ENCODE measurements around the gene LSAMP.
"Not testable (repeated sequence)": the region's sequence is repeated elsewhere in the genome, so short reads cannot be mapped to it uniquely, and the experiment has no call there.

The LSAMP gene

GRCh38 chr3:116078561-116078960 lies 366.7 kb downstream of the LSAMP start:
- no peak for TF ChIP-seq CTCF (IDR thresholded peaks at IDR 0.05; ENCODE audit: insufficient read depth, low read depth, low read length, missing control alignments)

GRCh38 chr3:116077557-116077956 lies 367.7 kb downstream of the LSAMP start:
- no peak for DNase-seq (ENCODE audit: low read depth)
- no peak overlapping the region for H3K4me3 ChIP-seq (ENCODE audit: low read depth, low read length)
- TF ChIP-seq CTCF (IDR thresholded peaks at IDR 0.05; ENCODE audit: insufficient read depth, low read depth, low read length, missing control alignments), result no peak

More at GRCh38 chr3:116078561-116078960, 366.7 kb downstream of the LSAMP start:
- H3K4me3 ChIP-seq (ENCODE audit: low read depth, low read length), result no peak overlapping the region
- no peak for DNase-seq (ENCODE audit: low read depth)

GRCh38 chr3:116077059-116077458 lies 368.2 kb downstream of the LSAMP start:
- DNase-seq (ENCODE audit: low read depth), result no peak
- no peak for TF ChIP-seq CTCF (IDR thresholded peaks at IDR 0.05; ENCODE audit: insufficient read depth, low read depth, low read length, missing control alignments)
- H3K4me3 ChIP-seq (ENCODE audit: low read depth, low read length), result no peak overlapping the region

- H3K4me3 ChIP-seq (ENCODE audit: low read depth, low read length); DNase-seq (ENCODE audit: low read depth): not testable (repeated sequence)
Observed at GRCh38 chr3:116070516-116071278, 374.6 kb downstream of the LSAMP start.

GRCh38 chr3:116070061-116070460 lies 375.2 kb downstream of the LSAMP start:
- no peak for DNase-seq (ENCODE audit: low read depth)
- no peak overlapping the region for H3K4me3 ChIP-seq (ENCODE audit: low read depth, low read length)
- TF ChIP-seq CTCF (IDR thresholded peaks at IDR 0.05; ENCODE audit: insufficient read depth, low read depth, low read length, missing control alignments), result no peak

- no peak overlapping the region for H3K4me3 ChIP-seq (ENCODE audit: low read depth, low read length)
- DNase-seq (ENCODE audit: low read depth), result no peak
- no peak for TF ChIP-seq CTCF (IDR thresholded peaks at IDR 0.05; ENCODE audit: insufficient read depth, low read depth, low read length, missing control alignments)
Observed at GRCh38 chr3:116069024-116069423, 376.3 kb downstream of the LSAMP start.

- peak; percentile 32 for DNase-seq (ENCODE audit: low read depth)
Observed at GRCh38 chr3:116067326-116067725, 378.0 kb downstream of the LSAMP start.

More at GRCh38 chr3:116067326-116067725, 378.0 kb downstream of the LSAMP start:
- H3K4me3 ChIP-seq (ENCODE audit: low read depth, low read length), result no peak overlapping the region
- TF ChIP-seq CTCF (IDR thresholded peaks at IDR 0.05; ENCODE audit: insufficient read depth, low read depth, low read length, missing control alignments), result no peak
